Keratinocyte (primary cell): ENCODE measurements around the gene MAP3K5. TPM values are rescaled to one million over a fixed set of nuclear protein-coding genes. Genes with fewer than 3 reads are reported as not detected.
"Not testable (repeated sequence)": the region's sequence is repeated elsewhere in the genome, so short reads cannot be mapped to it uniquely, and the experiment has no call there.

Experiments
- DNase-seq: peaks from one replicate; pipeline ENCODE4 v3.0.0-alpha.2; 2011; ENCODE audit warnings: low read depth, missing footprints, low spot score
- FAIRE-seq: peaks from 2 replicates; lab custom pipeline; 2011; peaks lifted over from hg19 to GRCh38; lab: Jason Lieb, UNC
- H2AFZ ChIP-seq: 2 replicates; pipeline ENCODE4 v1.6.0; 2012; ENCODE audit warnings: low read length, control low read depth, inconsistent platforms; ENCODE audit not compliant: control insufficient read depth
- H3K27ac ChIP-seq: 2 replicates; pipeline ENCODE4 v1.5.1; 2011; ENCODE audit warnings: low read length; ENCODE audit not compliant: control insufficient read depth, insufficient read depth
- H3K27me3 ChIP-seq: 3 replicates; pipeline ENCODE4 v1.6.0; 2011; ENCODE audit warnings: low read length; ENCODE audit not compliant: control insufficient read depth, insufficient read depth; ENCODE audit errors: extremely low read depth
- H3K36me3 ChIP-seq, 2 experiments: 2 replicates in 1 of 2; 3 replicates in 1 of 2; pipeline ENCODE4 v1.5.1; 2011; ENCODE audit warnings: low read length in 2 of 2, mild to moderate bottlenecking in 1 of 2; ENCODE audit not compliant: control insufficient read depth in 2 of 2, insufficient read depth in 2 of 2; ENCODE audit errors: extremely low read depth in 1 of 2
- H3K4me1 ChIP-seq: 3 replicates; pipeline ENCODE4 v1.5.1; 2011; ENCODE audit warnings: low read length; ENCODE audit not compliant: control insufficient read depth, insufficient read depth; ENCODE audit errors: extremely low read depth
- H3K4me2 ChIP-seq: 3 replicates; pipeline ENCODE4 v1.6.0; 2011; ENCODE audit warnings: low read depth, low read length; ENCODE audit not compliant: control insufficient read depth, insufficient read depth; ENCODE audit errors: extremely low read depth
- H3K4me3 ChIP-seq, 3 experiments: fragments of 200-600 bp in 1 of 3; sonication (generic) in 1 of 3; 2 replicates in 2 of 3; 3 replicates in 1 of 3; pipeline ENCODE4 v1.5.1; 2011 to 2016; ENCODE audit warnings: low read length in 3 of 3, mild to moderate bottlenecking in 3 of 3, control low read depth in 2 of 3, inconsistent platforms in 1 of 3, low read depth in 1 of 3, mixed read lengths in 1 of 3, mixed run types in 1 of 3, moderate library complexity in 1 of 3; ENCODE audit not compliant: control insufficient read depth in 2 of 3, insufficient read depth in 2 of 3; ENCODE audit errors: extremely low read depth in 1 of 3
- H3K79me2 ChIP-seq: 2 replicates; pipeline ENCODE4 v1.6.0; 2012; ENCODE audit warnings: low read length; ENCODE audit not compliant: control insufficient read depth, insufficient read depth
- H3K9ac ChIP-seq: 3 replicates; pipeline ENCODE4 v1.6.0; 2011; ENCODE audit warnings: low read length; ENCODE audit not compliant: control insufficient read depth, insufficient read depth; ENCODE audit errors: extremely low read depth
- H3K9me1 ChIP-seq: 3 replicates; pipeline ENCODE4 v1.6.0; 2011; ENCODE audit warnings: low read length; ENCODE audit not compliant: control insufficient read depth, insufficient read depth; ENCODE audit errors: extremely low read depth
- H3K9me3 ChIP-seq: 2 replicates; pipeline ENCODE4 v1.5.1; 2012; ENCODE audit warnings: low read depth, low read length; ENCODE audit not compliant: control insufficient read depth
- H4K20me1 ChIP-seq: 3 replicates; pipeline ENCODE4 v1.6.0; 2011; ENCODE audit warnings: low read length; ENCODE audit not compliant: control insufficient read depth, insufficient read depth; ENCODE audit errors: extremely low read depth
- CTCF ChIP-seq, 3 experiments: IDR thresholded peaks in 1 of 3; conservative IDR thresholded peaks in 1 of 3; optimal IDR thresholded peaks in 1 of 3; 2 replicates in 2 of 3; 3 replicates in 1 of 3; pipeline versions ENCODE3 to v1.5.1; 2011; ENCODE audit warnings: low read length in 3 of 3, mild to moderate bottlenecking in 3 of 3, moderate library complexity in 2 of 3, control low read depth in 1 of 3, inconsistent platforms in 1 of 3; ENCODE audit not compliant: insufficient read depth in 2 of 3; ENCODE audit errors: extremely low read depth in 1 of 3
- EZH2 ChIP-seq: IDR thresholded peaks from one replicate; pipeline ENCODE4 v1.6.1; 2012; ENCODE audit warnings: inconsistent platforms, mild to moderate bottlenecking, low read length, moderate library complexity
- dilution Hi-C: fragments of 300-500 bp; cut with MboI; formaldehyde crosslinking; loops from one replicate; pipeline ENCODE4 v1.7.0; 2020; ENCODE audit warnings: low sequenced_read_pairs; ENCODE audit not compliant: extremely low pct_ligation_motif_present
- polyA plus RNA-seq, 5 experiments: library from polyadenylated mRNA; depleted of rRNA in 3 of 5; stranded (reverse) in 3 of 5; stranded (forward) in 1 of 5; unstranded in 1 of 5; fragments of >200 nt; gene quantifications; 1 replicate in 1 of 5; 2 replicates in 3 of 5; 3 replicates in 1 of 5; pipeline versions ENCODE4 v1.2.1 to v1.2.3, GENCODE V29; 2011 to 2012; ENCODE audit warnings: missing spikeins in 2 of 5, low read depth in 1 of 5, low replicate concordance in 1 of 5

Gene MAP3K5
- polyA plus RNA-seq, 1 donor (not counting 4 experiments of a cell fraction or from before 2014, with no cell fraction given), result 3.4 TPM

GRCh38 chr6:136716917-136717715, 75.2 kb downstream of the MAP3K5 start:
- Histone ChIP-seq H3K27ac (no peak overlapping the region), H3K27me3 (no peaks in the 10 kb centered on the region), H3K4me2 (no peak overlapping the region), H3K9me1 (no peaks in the 10 kb centered on the region), H3K9me3 (no peaks in the 10 kb centered on the region), H3K4me3 (no peak overlapping the region), H4K20me1 (no peaks in the 10 kb centered on the region), H3K9ac (no peak overlapping the region), H3K36me3 (no peaks in the 10 kb centered on the region), H2AFZ (no peak overlapping the region), H3K4me1 (peaks cover 17% of the 10 kb centered on the region), H3K79me2 (no peaks in the 10 kb centered on the region)
- no peak for DNase-seq
- TF ChIP-seq CTCF (optimal IDR thresholded peaks at IDR 0.05 in 1 of 3, IDR thresholded peaks at IDR 0.05 in 1 of 3, conservative IDR thresholded peaks at IDR 0.05 in 1 of 3; ENCODE audit: extremely low read depth in 1 of 3, insufficient read depth in 2 of 3, low read length in 3 of 3) (no peak), EZH2 (no peak)
- no peak for FAIRE-seq
- dilution Hi-C loops, result no loop called here

DNA sequence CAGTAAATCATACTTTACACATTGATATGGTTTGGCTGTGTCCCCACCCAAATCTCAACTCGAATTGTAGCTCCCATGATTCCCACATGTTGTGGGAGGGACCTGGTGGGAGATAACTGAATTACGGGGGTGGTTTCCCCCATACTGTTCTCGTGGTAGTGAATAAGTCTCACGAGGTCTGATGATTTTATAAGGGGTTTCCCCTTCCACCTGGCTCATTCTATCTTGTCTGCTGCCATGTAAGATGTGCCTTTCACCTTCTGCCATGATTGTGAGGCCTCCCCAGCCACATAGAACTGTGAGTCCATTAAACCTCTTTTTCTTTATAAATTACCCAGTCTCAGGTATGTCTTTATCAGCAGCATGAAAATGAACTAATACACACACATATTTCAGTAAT, 79.6 kb downstream of the MAP3K5 start:
- H4K20me1 ChIP-seq, H3K79me2 ChIP-seq, H3K4me2 ChIP-seq, H2AFZ ChIP-seq, FAIRE-seq, H3K9me1 ChIP-seq, H3K36me3 ChIP-seq, H3K4me3 ChIP-seq, dilution Hi-C loops, H3K27ac ChIP-seq, H3K27me3 ChIP-seq, H3K9ac ChIP-seq, DNase-seq, H3K9me3 ChIP-seq: not testable (repeated sequence)
- peaks cover 12% of the 10 kb centered on the region for H3K4me1 ChIP-seq

DNA sequence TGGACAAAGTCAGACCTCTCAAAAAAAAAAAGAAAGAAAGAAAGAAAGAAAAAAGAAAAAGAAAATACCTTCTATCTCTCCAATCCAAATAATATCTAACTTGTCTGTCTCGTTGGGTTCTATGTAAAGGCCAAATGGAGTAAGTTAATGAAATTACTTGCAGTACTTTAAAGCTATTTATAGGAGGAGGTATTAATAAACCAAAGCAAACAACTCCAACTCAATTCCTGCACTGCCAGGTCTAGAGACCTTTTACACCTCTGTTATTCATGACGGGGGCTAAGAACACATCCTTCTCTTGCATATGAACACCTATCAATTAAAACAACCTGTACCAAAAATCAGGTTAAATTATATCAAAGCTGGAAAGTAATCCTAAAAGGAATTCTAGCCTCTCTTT, 80.6 kb downstream of the MAP3K5 start:
- dilution Hi-C loops, result no loop called here
- Histone ChIP-seq H3K4me1 (peaks cover 12% of the 10 kb centered on the region), H3K79me2 (no peaks in the 10 kb centered on the region), H3K9ac (no peak overlapping the region), H2AFZ (no peak overlapping the region), H3K9me1 (no peaks in the 10 kb centered on the region), H3K4me3 (no peak overlapping the region), H4K20me1 (no peaks in the 10 kb centered on the region), H3K27ac (no peak overlapping the region), H3K4me2 (no peak overlapping the region), H3K36me3 (no peaks in the 10 kb centered on the region), H3K9me3 (no peaks in the 10 kb centered on the region), H3K27me3 (no peaks in the 10 kb centered on the region)
- FAIRE-seq, result no peak
- TF ChIP-seq EZH2 (no peak), CTCF (optimal IDR thresholded peaks at IDR 0.05 in 1 of 3, IDR thresholded peaks at IDR 0.05 in 1 of 3, conservative IDR thresholded peaks at IDR 0.05 in 1 of 3; ENCODE audit: extremely low read depth in 1 of 3, insufficient read depth in 2 of 3, low read length in 3 of 3) (no peak)
- DNase-seq, result no peak
